ENCODE results near the gene KSR1.

GRCh38 chr17:27455914-27456680, at the start of gene KSR1:
- TF ChIP-seq REST (IDR thresholded peaks at IDR 0.05; ENCODE audit: low read depth): no peak
- TF ChIP-seq TEAD4 (IDR thresholded peaks at IDR 0.05): no peak
- 0 out of 2 replicates have a peak, but pooled peaks have one; percentile 29 for TF ChIP-seq EP300 (IDR thresholded peaks at IDR 0.05; ENCODE audit: borderline replicate concordance)
- TF ChIP-seq CEBPB (IDR thresholded peaks at IDR 0.05): no peak
- TF ChIP-seq MAX (IDR thresholded peaks at IDR 0.05): no peak
- TF ChIP-seq RAD21 (IDR thresholded peaks at IDR 0.05; ENCODE audit: low read depth): peak; percentile 23; the same call in 1 of the 2 replicates
- no peak for TF ChIP-seq YY1 (IDR thresholded peaks at IDR 0.05; ENCODE audit: low read depth)
- TF ChIP-seq USF1 (IDR thresholded peaks at IDR 0.05): no peak
